Measurements from ENCODE around the gene GAS1. TPM values are rescaled to one million over a fixed set of nuclear protein-coding genes. Genes with fewer than 3 reads are reported as not detected.

GAS1 gene
- 8.5 and 16.1 TPM in 2 replicates for total RNA-seq

GRCh38 chr9:86947146-86948073, at the start of gene GAS1:
Gene GAS1 (minus strand): TSS chr9:86947506. CDS start chr9:86946779, 727 bp downstream.

All from epithelial cell of alveolus of lung (primary cell).